ENCODE results near the gene FKBP11. TPM values are rescaled to one million over a fixed set of nuclear protein-coding genes. Genes with fewer than 3 reads are reported as not detected.
A peak's percentile ranks its signal among the peaks of the same experiment; 100 is the strongest.

Gene FKBP11
- total RNA-seq, 1 donor from 2014 or later: 44.6 TPM

GRCh38 chr12:48903363-48903981, 21.8 kb downstream of the FKBP11 start:
- peaks cover 2% of the 10 kb centered on the region for H3K27me3 Mint-ChIP-seq
- no peak overlapping the region for H3K27ac Mint-ChIP-seq
- peaks cover 6% of the 10 kb centered on the region for H3K4me1 Mint-ChIP-seq (ENCODE audit: unreplicated experiment)
- no peak for DNase-seq (ENCODE audit: extremely low spot score, unreplicated experiment)
- no peaks in the 10 kb centered on the region for H3K36me3 Mint-ChIP-seq
- no peak for TF ChIP-seq CTCF (conservative IDR thresholded peaks at IDR 0.05)
- peak overlapping the region; percentile 38 for H3K4me3 Mint-ChIP-seq
- H3K9me3 Mint-ChIP-seq: no peaks in the 10 kb centered on the region

- no peak overlapping the region for H3K4me3 Mint-ChIP-seq
- H3K27me3 Mint-ChIP-seq: peaks cover 4% of the 10 kb centered on the region
- no peak for DNase-seq (ENCODE audit: extremely low spot score, unreplicated experiment)
- no peak for TF ChIP-seq CTCF (conservative IDR thresholded peaks at IDR 0.05)
- peaks cover 6% of the 10 kb centered on the region for H3K4me1 Mint-ChIP-seq (ENCODE audit: unreplicated experiment)
- no peaks in the 10 kb centered on the region for H3K36me3 Mint-ChIP-seq
- H3K27ac Mint-ChIP-seq: no peak overlapping the region
- H3K9me3 Mint-ChIP-seq: no peaks in the 10 kb centered on the region
Observed at GRCh38 chr12:48901278-48901677, 24.0 kb downstream of the FKBP11 start.

GRCh38 chr12:48899651-48900050, 25.6 kb downstream of the FKBP11 start:
- peaks cover 4% of the 10 kb centered on the region for H3K27me3 Mint-ChIP-seq
- no peak overlapping the region for H3K27ac Mint-ChIP-seq
- H3K9me3 Mint-ChIP-seq: no peaks in the 10 kb centered on the region
- H3K36me3 Mint-ChIP-seq: no peaks in the 10 kb centered on the region
- H3K4me3 Mint-ChIP-seq: no peak overlapping the region
- peaks cover 6% of the 10 kb centered on the region for H3K4me1 Mint-ChIP-seq (ENCODE audit: unreplicated experiment)
- DNase-seq (ENCODE audit: extremely low spot score, unreplicated experiment): no peak
- no peak for TF ChIP-seq CTCF (conservative IDR thresholded peaks at IDR 0.05)

- no peak for DNase-seq (ENCODE audit: extremely low spot score, unreplicated experiment)
- TF ChIP-seq CTCF (conservative IDR thresholded peaks at IDR 0.05): no peak
- Mint-ChIP-seq H3K4me1 (ENCODE audit: unreplicated experiment) (peaks cover 10% of the 10 kb centered on the region), H3K36me3 (no peaks in the 10 kb centered on the region), H3K27ac (no peak overlapping the region), H3K9me3 (no peaks in the 10 kb centered on the region), H3K27me3 (peaks cover 24% of the 10 kb centered on the region), H3K4me3 (no peak overlapping the region)
Observed at GRCh38 chr12:48894271-48894670, 31.0 kb downstream of the FKBP11 start.

GRCh38 chr12:48890657-48891418, 34.5 kb downstream of the FKBP11 start:
- DNase-seq (ENCODE audit: extremely low spot score, unreplicated experiment): peak; percentile 89

More at GRCh38 chr12:48890657-48891418, 34.5 kb downstream of the FKBP11 start:
- Mint-ChIP-seq H3K27me3 (peaks cover 20% of the 10 kb centered on the region), H3K4me3 (peak overlapping the region; percentile 80), H3K27ac (peak overlapping the region; percentile 61), H3K36me3 (no peaks in the 10 kb centered on the region), H3K4me1 (ENCODE audit: unreplicated experiment) (peaks cover 13% of the 10 kb centered on the region), H3K9me3 (no peaks in the 10 kb centered on the region)
- TF ChIP-seq CTCF (conservative IDR thresholded peaks at IDR 0.05): peak; percentile 99

Data from type B pancreatic cell (in vitro differentiated cells).